CD4-positive, CD25-positive, alpha-beta regulatory T cell (primary cell): ENCODE measurements around the gene SAMD7. TPM values are rescaled to one million over a fixed set of nuclear protein-coding genes. Genes with fewer than 3 reads are reported as not detected.

Experiments
- ATAC-seq, 2 donors: fragments of 150-1000 bp; cut with Tn5 transposase; one replicate each; pipeline ENCODE4 v1.10.0; 2021; ENCODE audit warnings: low read depth in 2 of 2, moderate number of reproducible peaks in 2 of 2, moderate library complexity in 1 of 2
- DNase-seq, 3 donors: peaks; one replicate each; pipeline versions ENCODE4 v3.0.0 to v3.0.0-alpha.2; 2012 to 2022; ENCODE audit warnings: mixed read lengths in 1 of 3
- H3K27ac ChIP-seq: one replicate; pipeline ENCODE4 v1.7.0; 2013; ENCODE audit warnings: mild to moderate bottlenecking, low read length; ENCODE audit not compliant: insufficient read depth, poor library complexity, severe bottlenecking
- H3K27me3 ChIP-seq: one replicate; pipeline ENCODE4 v1.7.0; 2013; ENCODE audit warnings: low read length; ENCODE audit not compliant: control insufficient read depth, insufficient read depth
- H3K36me3 ChIP-seq: one replicate; pipeline ENCODE4 v1.7.0; 2013; ENCODE audit warnings: mild to moderate bottlenecking, low read length, moderate library complexity; ENCODE audit not compliant: control insufficient read depth, insufficient read depth
- H3K4me1 ChIP-seq: 2 replicates; pipeline ENCODE4 v1.7.0; 2013; ENCODE audit warnings: mild to moderate bottlenecking, low read length; ENCODE audit not compliant: insufficient read depth, control insufficient read depth, poor library complexity, severe bottlenecking
- H3K4me3 ChIP-seq: one replicate; pipeline ENCODE4 v1.7.0; 2013; ENCODE audit warnings: low read depth, mild to moderate bottlenecking, low read length, moderate library complexity
- H3K9me3 ChIP-seq, 2 experiments: 1 replicate in 1 of 2; 2 replicates in 1 of 2; pipeline ENCODE4 v1.7.0; 2013; ENCODE audit warnings: low read length in 2 of 2, mild to moderate bottlenecking in 1 of 2, moderate library complexity in 1 of 2; ENCODE audit not compliant: control insufficient read depth in 2 of 2
- H3K27ac Mint-ChIP-seq, 3 donors: one replicate each; pipeline ENCODE4 v1.8.0; 2020 to 2022; ENCODE audit warnings: mild to moderate bottlenecking in 3 of 3, mixed read lengths in 3 of 3, moderate library complexity in 2 of 3
- H3K27me3 Mint-ChIP-seq: one replicate; pipeline ENCODE4 v1.8.0; 2022; ENCODE audit warnings: mild to moderate bottlenecking, mixed read lengths
- H3K36me3 Mint-ChIP-seq: one replicate; pipeline ENCODE4 v1.8.0; 2020; ENCODE audit warnings: mixed read lengths
- H3K4me1 Mint-ChIP-seq, 4 donors: one replicate each; pipeline ENCODE4 v1.8.0; 2020 to 2022; ENCODE audit warnings: mixed read lengths in 4 of 4, mild to moderate bottlenecking in 1 of 4
- H3K4me3 Mint-ChIP-seq, 4 donors: one replicate each; pipeline ENCODE4 v1.8.0; 2020 to 2022; ENCODE audit warnings: mild to moderate bottlenecking in 4 of 4, mixed read lengths in 4 of 4, moderate library complexity in 3 of 4
- H3K9me3 Mint-ChIP-seq, 7 donors: one replicate each; pipeline ENCODE4 v1.8.0; 2020 to 2022; ENCODE audit warnings: mixed read lengths in 7 of 7, mild to moderate bottlenecking in 3 of 7, moderate library complexity in 2 of 7
- polyA plus RNA-seq, 4 donors: library from polyadenylated mRNA; unstranded; fragments of 300-500 nt; fragmentation: Illumina TruSeq; gene quantifications; one replicate each; pipeline ENCODE4 v1.2.3, GENCODE V29; 2021
- total RNA-seq: library from RNA; stranded (reverse); gene quantifications from one replicate; pipeline ENCODE4 v1.2.3, GENCODE V29; 2022

The SAMD7 gene
- total RNA-seq (not detected), polyA plus RNA-seq (not detected)

GRCh38 chr3:169911272-169911671 is at the start of gene SAMD7:
SAMD7 (plus strand) TSS chr3:169911572; CDS start chr3:169919499, 7,927 bp downstream.
- no peaks in the 10 kb centered on the region for H3K36me3 Mint-ChIP-seq
- H3K27ac ChIP-seq, result no peak within 1 kb of the TSS
- ATAC-seq, result no peak
- H3K27me3 Mint-ChIP-seq, result no peaks in the 10 kb centered on the region
- no peak within 1 kb of the TSS for H3K27ac Mint-ChIP-seq
- no peaks in the 10 kb centered on the region for H3K27me3 ChIP-seq
- no peaks in the 10 kb centered on the region for H3K9me3 ChIP-seq
- H3K9me3 Mint-ChIP-seq, result no peaks in the 10 kb centered on the region
- no peaks in the 10 kb centered on the region for H3K36me3 ChIP-seq
- no peak within 1 kb of the TSS for H3K4me3 Mint-ChIP-seq
- no peaks in the 10 kb centered on the region for H3K4me1 Mint-ChIP-seq
- H3K4me1 ChIP-seq, result no peaks in the 10 kb centered on the region
- no peak within 1 kb of the TSS for H3K4me3 ChIP-seq
- no peak for DNase-seq

- ATAC-seq, result no peak
- Mint-ChIP-seq H3K4me1 (peaks cover 2 to 26% (median 8%) of the 10 kb centered on the region in 4 donors), H3K4me3 (no peak overlapping the region), H3K27ac (no peak overlapping the region), H3K27me3 (peaks cover 8% of the 10 kb centered on the region), H3K36me3 (no peaks in the 10 kb centered on the region), H3K9me3 (no peaks in the 10 kb centered on the region)
- no peak for DNase-seq
- no peak overlapping the region for H3K27ac ChIP-seq
- peaks cover 4% of the 10 kb centered on the region for H3K27me3 ChIP-seq
- H3K9me3 ChIP-seq, result no peaks in the 10 kb centered on the region
- H3K36me3 ChIP-seq, result no peaks in the 10 kb centered on the region
- H3K4me1 ChIP-seq, result peaks cover 8% of the 10 kb centered on the region
- H3K4me3 ChIP-seq, result no peak overlapping the region
Measured at GRCh38 chr3:169861871-169862270, 49.5 kb upstream of the SAMD7 start.

GRCh38 chr3:169863458-169863899 is 47.9 kb upstream of the SAMD7 start:
- ATAC-seq (peak in 1 of 2 donors; percentile 54), DNase-seq (peak; percentile 41 to 86 (median 64))
- H3K4me1 ChIP-seq, result peaks cover 8% of the 10 kb centered on the region
- Mint-ChIP-seq H3K36me3 (no peaks in the 10 kb centered on the region), H3K27me3 (peaks cover 4% of the 10 kb centered on the region), H3K9me3 (no peaks in the 10 kb centered on the region), H3K4me1 (peaks cover 2 to 26% (median 10%) of the 10 kb centered on the region in 4 donors), H3K27ac (peak overlapping the region in 2 of 3 donors; percentile 3 to 31), H3K4me3 (no peak overlapping the region)
- H3K36me3 ChIP-seq, result no peaks in the 10 kb centered on the region
- H3K9me3 ChIP-seq, result no peaks in the 10 kb centered on the region
- H3K4me3 ChIP-seq, result peak overlapping the region; percentile 19
- H3K27ac ChIP-seq, result no peak overlapping the region
- H3K27me3 ChIP-seq, result no peaks in the 10 kb centered on the region

- ATAC-seq (no peak), DNase-seq (peak in 1 of 3 donors; percentile 24)
- no peaks in the 10 kb centered on the region for H3K27me3 ChIP-seq
- Mint-ChIP-seq H3K36me3 (no peaks in the 10 kb centered on the region), H3K9me3 (no peaks in the 10 kb centered on the region), H3K27me3 (peaks cover 4% of the 10 kb centered on the region), H3K4me3 (peak overlapping the region in 1 of 4 donors; percentile 8), H3K27ac (peak overlapping the region in 2 of 3 donors; percentile 3 to 16), H3K4me1 (peaks cover 2 to 26% (median 10%) of the 10 kb centered on the region in 4 donors)
- no peaks in the 10 kb centered on the region for H3K9me3 ChIP-seq
- H3K36me3 ChIP-seq, result no peaks in the 10 kb centered on the region
- no peak overlapping the region for H3K27ac ChIP-seq
- peaks cover 8% of the 10 kb centered on the region for H3K4me1 ChIP-seq
- no peak overlapping the region for H3K4me3 ChIP-seq
Measured at GRCh38 chr3:169864270-169864669, 47.1 kb upstream of the SAMD7 start.

- Histone ChIP-seq H3K4me3 (no peak overlapping the region), H3K4me1 (peaks cover 8% of the 10 kb centered on the region), H3K9me3 (no peaks in the 10 kb centered on the region), H3K36me3 (no peaks in the 10 kb centered on the region), H3K27ac (no peak overlapping the region), H3K27me3 (no peaks in the 10 kb centered on the region)
- H3K27me3 Mint-ChIP-seq, result peaks cover 10% of the 10 kb centered on the region
- DNase-seq (peak in 2 of 3 donors; percentile 15 to 85), ATAC-seq (peak; percentile 58 to 76)
- H3K9me3 Mint-ChIP-seq, result no peaks in the 10 kb centered on the region
- peaks cover 4 to 31% (median 12%) of the 10 kb centered on the region in 4 donors for H3K4me1 Mint-ChIP-seq
- H3K4me3 Mint-ChIP-seq, result peak overlapping the region in 3 of 4 donors; percentile 14 to 78 (median 51)
- H3K36me3 Mint-ChIP-seq, result no peaks in the 10 kb centered on the region
- H3K27ac Mint-ChIP-seq, result peak overlapping the region; percentile 34 to 95 (median 88)
Measured at GRCh38 chr3:169865176-169865767, 46.1 kb upstream of the SAMD7 start.

GRCh38 chr3:169867584-169868210 is 43.7 kb upstream of the SAMD7 start:
- H3K36me3 ChIP-seq, result no peaks in the 10 kb centered on the region
- Mint-ChIP-seq H3K27ac (peak overlapping the region in 1 of 3 donors; percentile 51), H3K4me3 (no peak overlapping the region), H3K36me3 (no peaks in the 10 kb centered on the region), H3K27me3 (peaks cover 14% of the 10 kb centered on the region), H3K4me1 (peaks cover 4 to 48% (median 18%) of the 10 kb centered on the region in 4 donors), H3K9me3 (no peaks in the 10 kb centered on the region)
- no peak overlapping the region for H3K27ac ChIP-seq
- DNase-seq, result no peak
- H3K4me3 ChIP-seq, result no peak overlapping the region
- no peaks in the 10 kb centered on the region for H3K9me3 ChIP-seq
- peaks cover 17% of the 10 kb centered on the region for H3K4me1 ChIP-seq
- no peaks in the 10 kb centered on the region for H3K27me3 ChIP-seq
- no peak for ATAC-seq

GRCh38 chr3:169868369-169868768 is 43.0 kb upstream of the SAMD7 start:
- H3K27me3 ChIP-seq, result no peaks in the 10 kb centered on the region
- Mint-ChIP-seq H3K4me1 (peaks cover 4 to 47% (median 18%) of the 10 kb centered on the region in 4 donors), H3K9me3 (no peaks in the 10 kb centered on the region), H3K36me3 (no peaks in the 10 kb centered on the region), H3K4me3 (no peak overlapping the region), H3K27me3 (peaks cover 14% of the 10 kb centered on the region), H3K27ac (peak overlapping the region in 2 of 3 donors; percentile 17 to 51)
- no peak overlapping the region for H3K4me3 ChIP-seq
- no peak for ATAC-seq
- no peaks in the 10 kb centered on the region for H3K36me3 ChIP-seq
- peaks cover 15% of the 10 kb centered on the region for H3K4me1 ChIP-seq
- H3K27ac ChIP-seq, result no peak overlapping the region
- no peak for DNase-seq
- H3K9me3 ChIP-seq, result no peaks in the 10 kb centered on the region
